HCT116 (cell line): ENCODE measurements around the gene TSPAN5.

ENCODE experiments used
- EZH2phosphoT487 ChIP-seq: fragments of 200-600 bp; IDR thresholded peaks from 2 replicates; pipeline ENCODE4 v1.6.1; 2018; ENCODE audit warnings: antibody characterized with exemption, borderline replicate concordance
- TCF7L2 ChIP-seq: IDR thresholded peaks from 2 replicates; pipeline ENCODE4 v1.7.0; 2011; ENCODE audit warnings: borderline replicate concordance, inconsistent platforms; ENCODE audit not compliant: insufficient read depth, insufficient read length; ENCODE audit errors: extremely low read depth
- TF ChIP-seq, protein P1 (sequence below), 3 experiments: fragments of 200-600 bp in 1 of 3; sonication (generic) in 1 of 3; IDR thresholded peaks in 2 of 3; conservative IDR thresholded peaks in 1 of 3; 2 replicates each; pipeline ENCODE4 v1.5.1; 2012 to 2017; ENCODE audit warnings: low read depth in 2 of 3, low read length in 2 of 3, antibody characterized with exemption in 1 of 3, borderline replicate concordance in 1 of 3, control low read depth in 1 of 3, mild to moderate bottlenecking in 1 of 3, mixed read lengths in 1 of 3, mixed run types in 1 of 3, moderate library complexity in 1 of 3; ENCODE audit not compliant: insufficient read depth in 1 of 3

GRCh38 chr4:98448908-98449307, 209.5 kb downstream of the TSPAN5 start:
- TF ChIP-seq, protein P1, sequence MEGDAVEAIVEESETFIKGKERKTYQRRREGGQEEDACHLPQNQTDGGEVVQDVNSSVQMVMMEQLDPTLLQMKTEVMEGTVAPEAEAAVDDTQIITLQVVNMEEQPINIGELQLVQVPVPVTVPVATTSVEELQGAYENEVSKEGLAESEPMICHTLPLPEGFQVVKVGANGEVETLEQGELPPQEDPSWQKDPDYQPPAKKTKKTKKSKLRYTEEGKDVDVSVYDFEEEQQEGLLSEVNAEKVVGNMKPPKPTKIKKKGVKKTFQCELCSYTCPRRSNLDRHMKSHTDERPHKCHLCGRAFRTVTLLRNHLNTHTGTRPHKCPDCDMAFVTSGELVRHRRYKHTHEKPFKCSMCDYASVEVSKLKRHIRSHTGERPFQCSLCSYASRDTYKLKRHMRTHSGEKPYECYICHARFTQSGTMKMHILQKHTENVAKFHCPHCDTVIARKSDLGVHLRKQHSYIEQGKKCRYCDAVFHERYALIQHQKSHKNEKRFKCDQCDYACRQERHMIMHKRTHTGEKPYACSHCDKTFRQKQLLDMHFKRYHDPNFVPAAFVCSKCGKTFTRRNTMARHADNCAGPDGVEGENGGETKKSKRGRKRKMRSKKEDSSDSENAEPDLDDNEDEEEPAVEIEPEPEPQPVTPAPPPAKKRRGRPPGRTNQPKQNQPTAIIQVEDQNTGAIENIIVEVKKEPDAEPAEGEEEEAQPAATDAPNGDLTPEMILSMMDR (IDR thresholded peaks at IDR 0.05 in 2 of 3, conservative IDR thresholded peaks at IDR 0.05 in 1 of 3; ENCODE audit: borderline replicate concordance in 1 of 3, insufficient read depth in 1 of 3, low read depth in 2 of 3, low read length in 2 of 3), result no peak
- TF ChIP-seq TCF7L2 (no peak), EZH2phosphoT487 (no peak)
